ENCODE measurements around the gene MAPK1. TPM values are rescaled to one million over a fixed set of nuclear protein-coding genes. Genes with fewer than 3 reads are reported as not detected.
A peak's percentile ranks its signal among the peaks of the same experiment; 100 is the strongest.
"Not testable (repeated sequence)": the region's sequence is repeated elsewhere in the genome, so short reads cannot be mapped to it uniquely, and the experiment has no call there.

Gene MAPK1
- total and polyA plus RNA-seq, 7 donors: 11.0 to 101 (median 78.3) TPM

GRCh38 chr22:21719024-21719423 lies 148.4 kb downstream of the MAPK1 start:
- peaks cover 25% of the 10 kb centered on the region for H3K4me1 ChIP-seq
- H3K27me3 ChIP-seq (ENCODE audit: insufficient read depth in 3 of 3, low read length in 2 of 3): no peaks in the 10 kb centered on the region
- TF ChIP-seq, protein P1, sequence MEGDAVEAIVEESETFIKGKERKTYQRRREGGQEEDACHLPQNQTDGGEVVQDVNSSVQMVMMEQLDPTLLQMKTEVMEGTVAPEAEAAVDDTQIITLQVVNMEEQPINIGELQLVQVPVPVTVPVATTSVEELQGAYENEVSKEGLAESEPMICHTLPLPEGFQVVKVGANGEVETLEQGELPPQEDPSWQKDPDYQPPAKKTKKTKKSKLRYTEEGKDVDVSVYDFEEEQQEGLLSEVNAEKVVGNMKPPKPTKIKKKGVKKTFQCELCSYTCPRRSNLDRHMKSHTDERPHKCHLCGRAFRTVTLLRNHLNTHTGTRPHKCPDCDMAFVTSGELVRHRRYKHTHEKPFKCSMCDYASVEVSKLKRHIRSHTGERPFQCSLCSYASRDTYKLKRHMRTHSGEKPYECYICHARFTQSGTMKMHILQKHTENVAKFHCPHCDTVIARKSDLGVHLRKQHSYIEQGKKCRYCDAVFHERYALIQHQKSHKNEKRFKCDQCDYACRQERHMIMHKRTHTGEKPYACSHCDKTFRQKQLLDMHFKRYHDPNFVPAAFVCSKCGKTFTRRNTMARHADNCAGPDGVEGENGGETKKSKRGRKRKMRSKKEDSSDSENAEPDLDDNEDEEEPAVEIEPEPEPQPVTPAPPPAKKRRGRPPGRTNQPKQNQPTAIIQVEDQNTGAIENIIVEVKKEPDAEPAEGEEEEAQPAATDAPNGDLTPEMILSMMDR (IDR thresholded peaks at IDR 0.05): no peak
- no peaks in the 10 kb centered on the region for H3K36me3 ChIP-seq (ENCODE audit: insufficient read depth in 1 of 2, low read depth in 1 of 2)
- DNase-seq (no peak), ATAC-seq (no peak)
- H3K9me3 ChIP-seq: no peaks in the 10 kb centered on the region
- no peak overlapping the region for H3K4me3 ChIP-seq
- intact Hi-C loops (cut with DNase I): loop anchor here in 1 of 2 donors (5.0 kb wide), 1 partner anchor 1017 kb away; no protein-coding TSS in a partner anchor
- H3K27ac ChIP-seq: peak overlapping the region; percentile 66
- WGBS, 3 donors: 44 to 60% (median 49%) methylated on average over 4 of the region's 4 CpGs

- no peaks in the 10 kb centered on the region for H3K36me3 ChIP-seq (ENCODE audit: insufficient read depth in 1 of 2, low read depth in 1 of 2)
- peak overlapping the region; percentile 66 for H3K27ac ChIP-seq
- no peak overlapping the region for H3K4me3 ChIP-seq
- ATAC-seq (no peak), DNase-seq (no peak)
- intact Hi-C loops (cut with DNase I): loop anchor here in 1 of 2 donors (5.0 kb wide), 1 partner anchor 1016 kb away; no protein-coding TSS in a partner anchor
- H3K27me3 ChIP-seq (ENCODE audit: insufficient read depth in 3 of 3, low read length in 2 of 3): no peaks in the 10 kb centered on the region
- H3K9me3 ChIP-seq: no peaks in the 10 kb centered on the region
- TF ChIP-seq, protein P1 (IDR thresholded peaks at IDR 0.05): no peak
- WGBS, 3 donors: 61 to 73% (median 65%) methylated on average over 4 of the region's 4 CpGs
- peaks cover 29% of the 10 kb centered on the region for H3K4me1 ChIP-seq
Measured at GRCh38 chr22:21718499-21718898, 148.9 kb downstream of the MAPK1 start.

DNA sequence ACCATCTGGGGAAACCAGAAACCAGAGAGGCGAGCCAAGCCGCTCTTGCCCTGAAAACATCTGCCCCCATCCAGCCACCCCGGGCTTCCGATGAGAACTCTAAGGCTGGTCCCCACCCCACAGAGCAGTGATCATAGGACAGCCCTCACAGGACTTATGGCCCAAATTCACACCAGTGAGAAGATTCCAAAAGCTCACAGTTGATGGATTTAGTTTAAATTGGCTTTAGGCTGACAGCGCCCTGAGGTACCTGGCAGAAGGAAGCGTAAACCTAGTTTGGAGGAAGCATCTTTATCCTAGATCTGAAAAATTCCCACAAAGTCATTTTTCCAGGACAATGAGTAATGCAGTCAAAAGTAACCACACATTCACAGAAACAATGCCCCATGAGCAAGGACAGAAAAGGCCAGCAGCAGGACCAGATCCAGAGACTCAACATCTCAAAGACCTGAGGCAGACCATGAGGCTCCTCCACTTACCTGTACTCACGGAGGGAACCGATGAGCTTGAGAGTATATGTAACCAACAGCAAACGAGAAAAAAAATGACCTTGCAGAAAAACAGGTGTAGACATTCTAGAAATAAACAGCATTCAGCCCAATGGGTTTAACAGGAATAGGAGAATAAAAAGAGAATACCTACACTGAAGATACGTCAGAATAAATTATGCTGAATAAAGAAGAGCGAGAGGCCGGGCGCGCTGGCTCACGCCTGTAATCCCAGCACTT lies 150.9 kb downstream of the MAPK1 start:
- not testable (repeated sequence) for H3K9me3 ChIP-seq; H3K4me3 ChIP-seq; H3K27me3 ChIP-seq (ENCODE audit: insufficient read depth in 3 of 3, low read length in 2 of 3); DNase-seq; H3K36me3 ChIP-seq (ENCODE audit: insufficient read depth in 1 of 2, low read depth in 1 of 2)
- peak in 1 of 4 donors; percentile 21 for ATAC-seq
- H3K4me1 ChIP-seq: peaks cover 33% of the 10 kb centered on the region
- peak overlapping the region; percentile 83 for H3K27ac ChIP-seq
- 84 to 89% (median 86%) methylated on average over 13 to 14 of the region's 15 CpGs for WGBS, 3 donors
- intact Hi-C loops (cut with DNase I): loop anchor here in 1 of 2 donors (5.0 kb wide), 1 partner anchor 1014 kb away; no protein-coding TSS in a partner anchor

DNA sequence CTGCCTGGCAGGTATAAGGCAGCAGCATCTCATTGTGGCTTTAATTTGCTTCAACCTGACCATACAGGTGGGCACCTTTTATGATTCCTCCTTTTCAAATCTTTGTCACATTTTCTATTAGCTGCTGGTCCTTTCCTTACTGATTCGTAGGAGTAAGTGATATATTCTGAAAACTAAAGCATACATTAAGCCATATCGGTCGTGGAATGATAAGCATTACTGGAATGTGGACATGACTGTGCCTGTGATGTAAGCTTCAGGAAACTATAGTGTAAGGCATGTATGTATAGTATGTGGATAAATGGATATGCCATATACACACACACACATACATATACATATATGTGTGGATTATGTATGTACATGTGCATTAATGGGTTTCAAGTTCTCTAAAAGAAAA lies 152.7 kb downstream of the MAPK1 start:
- Histone ChIP-seq H3K27ac (peak overlapping the region; percentile 83), H3K9me3 (no peaks in the 10 kb centered on the region), H3K27me3 (ENCODE audit: insufficient read depth in 3 of 3, low read length in 2 of 3) (no peaks in the 10 kb centered on the region), H3K4me3 (no peak overlapping the region), H3K4me1 (peaks cover 29% of the 10 kb centered on the region), H3K36me3 (ENCODE audit: insufficient read depth in 1 of 2, low read depth in 1 of 2) (peaks cover 0 to 8% of the 10 kb centered on the region in 2 donors)
- ATAC-seq (no peak), DNase-seq (no peak)
- intact Hi-C loops (cut with DNase I): loop anchor here (5.0 kb wide), 4 partner anchors 153 to 1012 kb away; partner anchors contain the start of genes MAPK1 (in 1 of the 2) and PPM1F (in 1 of the 2)
- TF ChIP-seq, protein P1 (IDR thresholded peaks at IDR 0.05): no peak
- WGBS, 3 donors: 54 to 74% (median 68%) methylated on average over 3 of the region's 3 CpGs

DNA sequence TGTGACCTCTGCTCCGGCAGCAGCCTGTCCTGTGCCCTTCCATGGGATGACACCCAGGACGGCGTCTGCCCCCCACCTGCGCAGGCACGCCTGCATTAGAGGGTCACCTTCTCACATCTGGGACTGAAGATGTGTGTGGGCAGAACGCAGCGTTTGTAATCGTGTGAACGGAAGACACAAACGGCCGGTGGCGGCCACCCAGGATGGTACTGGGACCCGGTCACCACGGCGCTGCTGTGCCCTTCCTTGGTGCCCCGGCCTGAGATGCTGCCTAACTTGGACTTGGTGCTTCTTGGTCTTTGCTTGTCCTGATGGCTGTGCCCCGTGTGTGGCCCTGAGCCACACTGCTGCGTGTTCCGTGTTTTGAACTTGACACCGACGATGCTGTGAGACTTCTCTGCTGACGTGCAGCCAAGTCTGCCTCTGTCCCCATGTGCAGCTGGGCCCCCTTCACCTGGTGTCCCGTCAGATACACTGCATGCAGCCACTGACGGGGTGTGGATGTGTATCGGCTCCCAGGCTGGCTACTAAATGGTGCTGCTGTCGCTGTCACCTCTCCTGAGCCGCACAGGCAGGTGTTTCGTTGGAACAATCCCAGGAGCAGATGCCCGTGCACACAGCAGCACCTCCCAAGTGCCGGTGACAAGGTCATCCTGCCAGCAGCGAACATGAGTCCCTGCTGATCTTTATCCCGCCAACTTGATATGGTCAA lies 153.2 kb downstream of the MAPK1 start:
- peaks cover 30% of the 10 kb centered on the region for H3K4me1 ChIP-seq
- H3K9me3 ChIP-seq: no peaks in the 10 kb centered on the region
- TF ChIP-seq, protein P1 (IDR thresholded peaks at IDR 0.05): no peak
- H3K36me3 ChIP-seq (ENCODE audit: insufficient read depth in 1 of 2, low read depth in 1 of 2): peaks cover 0 to 12% of the 10 kb centered on the region in 2 donors
- intact Hi-C loops (cut with DNase I): loop anchor here (5.0 kb wide), 3 partner anchors 153 to 238 kb away; partner anchors contain the start of genes MAPK1 (in 1 of the 2) and PPM1F (in 1 of the 2)
- H3K27ac ChIP-seq: peak overlapping the region; percentile 83
- peak in 1 of 2 donors; percentile 67 for DNase-seq
- no peaks in the 10 kb centered on the region for H3K27me3 ChIP-seq (ENCODE audit: insufficient read depth in 3 of 3, low read length in 2 of 3)
- 37 to 49% (median 38%) methylated on average over 32 of the region's 32 CpGs for WGBS, 3 donors
- peak overlapping the region; percentile 26 for H3K4me3 ChIP-seq
- ATAC-seq: peak; percentile 66 to 87 (median 70)
